IgD-negative memory B cell (primary cell): ENCODE measurements around the gene IL18BP. TPM values are rescaled to one million over a fixed set of nuclear protein-coding genes. Genes with fewer than 3 reads are reported as not detected.

Experiments
- H3K27ac Mint-ChIP-seq, 3 donors: one replicate each; pipeline ENCODE4 v1.8.0; 2020 to 2022; ENCODE audit warnings: mild to moderate bottlenecking in 3 of 3, mixed read lengths in 3 of 3, moderate library complexity in 1 of 3
- H3K27me3 Mint-ChIP-seq: one replicate; pipeline ENCODE4 v1.8.0; 2021; ENCODE audit warnings: mixed read lengths
- H3K36me3 Mint-ChIP-seq: one replicate; pipeline ENCODE4 v1.8.0; 2020; ENCODE audit warnings: mild to moderate bottlenecking, mixed read lengths
- H3K4me1 Mint-ChIP-seq, 3 donors: one replicate each; pipeline ENCODE4 v1.8.0; 2020 to 2022; ENCODE audit warnings: mixed read lengths in 3 of 3, mild to moderate bottlenecking in 1 of 3
- H3K4me3 Mint-ChIP-seq, 4 donors: one replicate each; pipeline ENCODE4 v1.8.0; 2020 to 2022; ENCODE audit warnings: mild to moderate bottlenecking in 4 of 4, mixed read lengths in 4 of 4, moderate library complexity in 3 of 4
- H3K9me3 Mint-ChIP-seq, 3 donors: one replicate each; pipeline ENCODE4 v1.8.0; 2020 to 2021; ENCODE audit warnings: mixed read lengths in 3 of 3, mild to moderate bottlenecking in 1 of 3
- polyA plus RNA-seq: library from polyadenylated mRNA; unstranded; fragments of 300-500 nt; fragmentation: Illumina TruSeq; gene quantifications from one replicate; pipeline ENCODE4 v1.2.3, GENCODE V29; 2021

IL18BP gene
- polyA plus RNA-seq, 1 donor from 2014 or later, result 41.5 TPM

DNA sequence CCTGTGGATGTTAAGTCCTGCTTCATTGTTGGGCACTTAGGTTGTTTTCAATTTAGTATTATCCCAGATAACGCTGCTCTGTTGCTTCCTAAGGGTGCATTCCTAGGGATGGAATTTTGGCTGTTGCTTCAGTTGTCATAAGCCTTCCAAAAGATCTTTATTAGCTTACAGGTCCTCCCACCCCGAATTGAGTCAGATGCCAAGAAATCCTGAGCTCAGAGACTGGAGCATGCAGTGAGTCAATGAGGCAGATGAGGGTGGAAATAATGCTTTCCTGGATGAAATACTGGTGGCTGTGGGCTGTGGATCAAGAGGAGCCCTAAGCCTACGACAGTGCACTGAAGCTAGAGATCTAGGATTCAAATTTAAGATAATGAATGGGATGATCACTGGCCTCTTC is 10.7 kb upstream of the IL18BP start:
- Mint-ChIP-seq H3K4me1 (peaks cover 24 to 35% (median 31%) of the 10 kb centered on the region in 3 donors), H3K36me3 (peaks cover 7% of the 10 kb centered on the region)

DNA sequence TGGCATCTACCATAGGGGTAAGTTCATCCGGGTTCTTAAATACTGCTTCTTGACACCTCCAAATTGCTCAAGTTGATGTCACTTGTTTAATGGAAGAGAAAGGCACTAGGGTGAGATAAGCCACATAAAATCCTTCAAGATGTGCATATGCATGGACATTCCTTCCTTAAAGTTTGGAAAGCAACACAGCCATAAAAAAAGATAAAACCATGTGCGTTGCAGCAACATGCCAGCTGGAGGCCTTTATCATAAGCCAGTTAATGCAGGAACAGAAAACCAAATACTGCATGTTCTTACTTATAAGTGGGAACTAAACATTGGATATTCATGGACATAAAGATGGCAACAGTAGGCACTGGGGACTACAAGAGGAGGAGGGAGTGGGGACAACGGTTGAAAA is 8.0 kb upstream of the IL18BP start:
- peaks cover 10% of the 10 kb centered on the region for H3K36me3 Mint-ChIP-seq
- no peaks in the 10 kb centered on the region for H3K9me3 Mint-ChIP-seq
- H3K4me3 Mint-ChIP-seq, result no peak overlapping the region
- no peaks in the 10 kb centered on the region for H3K27me3 Mint-ChIP-seq
- peaks cover 27 to 47% (median 41%) of the 10 kb centered on the region in 3 donors for H3K4me1 Mint-ChIP-seq
- peak overlapping the region in 1 of 3 donors; percentile 83 for H3K27ac Mint-ChIP-seq

More for the DNA sequence above, 10.7 kb upstream of the IL18BP start:
- H3K27ac Mint-ChIP-seq, result no peak overlapping the region
- H3K4me3 Mint-ChIP-seq, result no peak overlapping the region
- no peaks in the 10 kb centered on the region for H3K9me3 Mint-ChIP-seq
- H3K27me3 Mint-ChIP-seq, result no peaks in the 10 kb centered on the region

DNA sequence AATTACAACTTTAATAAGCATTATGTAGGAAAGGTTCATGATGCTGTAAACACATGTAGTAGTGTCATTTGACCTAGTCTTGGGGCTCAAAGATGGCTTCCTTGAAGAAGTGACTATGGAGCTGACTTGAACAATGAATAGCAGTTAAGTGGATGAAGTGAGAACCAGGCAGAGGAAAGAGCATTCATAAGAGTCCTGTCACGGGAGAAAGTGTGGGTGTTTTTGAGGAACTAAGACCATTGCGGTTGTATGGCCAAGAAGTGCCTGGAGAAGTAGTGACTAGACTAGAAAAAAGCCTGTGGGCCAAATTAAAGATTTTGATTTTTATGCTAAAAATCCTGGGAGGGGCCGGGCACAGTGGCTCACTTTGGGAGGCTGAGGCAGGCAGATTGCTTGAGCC is 7.2 kb upstream of the IL18BP start:
- Mint-ChIP-seq H3K9me3 (no peaks in the 10 kb centered on the region), H3K36me3 (peaks cover 7% of the 10 kb centered on the region), H3K4me1 (peaks cover 21 to 41% (median 36%) of the 10 kb centered on the region in 3 donors), H3K4me3 (peak overlapping the region in 2 of 4 donors; percentile 0 to 75), H3K27ac (peak overlapping the region; percentile 15 to 73 (median 45)), H3K27me3 (no peaks in the 10 kb centered on the region)

DNA sequence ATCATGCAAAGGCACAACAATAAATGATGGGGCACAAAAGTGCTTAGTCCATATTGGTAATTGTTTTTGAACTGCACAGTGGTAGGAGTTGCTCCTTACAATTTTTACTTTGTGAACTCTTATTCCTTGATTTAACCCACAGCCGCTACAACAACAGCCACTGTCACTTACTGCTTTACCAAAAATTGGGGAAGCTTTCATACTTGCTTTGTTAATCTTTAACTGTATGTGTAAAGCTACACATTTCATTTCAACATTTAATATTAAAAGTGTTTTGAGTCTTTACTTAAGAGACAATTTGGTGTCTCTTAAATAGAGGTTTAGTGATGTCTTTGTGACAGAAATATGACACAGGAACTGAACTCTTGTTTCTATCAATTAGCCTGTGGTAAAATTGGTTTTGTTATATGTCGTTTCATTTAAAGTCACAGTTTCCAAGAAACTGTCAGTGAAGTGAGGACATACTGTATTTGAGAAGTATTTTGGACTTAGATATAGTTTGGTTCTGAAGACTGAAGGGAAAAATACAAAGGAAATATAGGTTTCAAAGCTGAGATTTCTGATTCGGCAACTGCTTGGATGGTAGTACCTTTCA is 6.5 kb upstream of the IL18BP start:
- Mint-ChIP-seq H3K27ac (peak overlapping the region; percentile 3 to 73 (median 15)), H3K9me3 (no peaks in the 10 kb centered on the region), H3K36me3 (peaks cover 9% of the 10 kb centered on the region), H3K4me3 (peak overlapping the region in 1 of 4 donors; percentile 53), H3K27me3 (no peaks in the 10 kb centered on the region), H3K4me1 (peaks cover 21 to 36% (median 30%) of the 10 kb centered on the region in 3 donors)

DNA sequence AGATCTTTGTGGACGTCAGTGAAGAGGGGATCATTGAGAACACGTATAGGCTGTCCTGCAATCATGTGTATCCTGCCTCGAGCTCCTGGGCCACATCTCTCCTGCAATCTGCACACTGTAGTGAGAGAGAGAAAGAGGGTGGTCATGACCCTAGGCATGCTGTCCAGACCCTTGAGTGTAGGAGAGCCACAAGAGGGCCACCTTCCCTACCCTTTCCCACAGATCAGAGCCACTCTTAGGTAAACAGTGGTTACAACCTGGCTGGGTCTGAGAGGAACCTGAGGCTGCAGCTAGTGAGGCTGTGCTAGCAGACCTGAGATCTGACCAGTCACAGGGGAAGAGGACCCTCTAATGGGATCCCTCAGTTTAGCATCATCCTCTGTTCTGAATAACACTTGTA is 3.9 kb upstream of the IL18BP start:
- Mint-ChIP-seq H3K36me3 (peaks cover 14% of the 10 kb centered on the region), H3K9me3 (no peaks in the 10 kb centered on the region), H3K4me1 (peaks cover 38 to 54% (median 46%) of the 10 kb centered on the region in 3 donors), H3K27me3 (no peaks in the 10 kb centered on the region), H3K27ac (peak overlapping the region in 2 of 3 donors; percentile 15 to 94), H3K4me3 (peak overlapping the region in 2 of 4 donors; percentile 1 to 85)

DNA sequence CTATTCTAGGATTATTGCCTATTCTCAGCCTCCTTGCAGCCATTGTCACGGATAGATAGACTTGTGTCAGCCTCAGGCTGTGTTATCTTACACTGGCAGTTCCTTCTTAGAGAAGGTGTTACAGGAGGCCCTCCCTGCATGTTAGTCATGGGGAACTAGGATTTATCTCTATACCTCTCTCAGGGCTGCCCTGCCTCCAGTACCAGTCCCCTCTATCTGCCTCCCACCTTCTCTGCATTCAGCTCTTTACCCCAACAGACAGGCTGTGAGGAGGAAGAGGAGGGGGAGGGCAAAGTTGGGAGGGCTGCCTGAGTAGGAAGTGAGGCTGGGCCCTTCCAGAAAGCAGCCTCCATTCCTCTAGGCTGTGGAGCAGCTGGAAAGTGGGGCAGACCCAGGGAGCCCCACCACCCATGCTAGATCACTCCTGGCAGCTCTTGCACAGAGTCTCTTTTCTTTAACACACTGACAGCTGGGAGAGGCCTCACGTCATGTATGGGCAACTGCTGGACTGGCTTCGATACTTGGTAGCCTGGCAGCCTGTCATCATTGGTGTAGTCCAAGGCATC is 2.9 kb upstream of the IL18BP start:
- H3K4me1 Mint-ChIP-seq, result peaks cover 39 to 56% (median 46%) of the 10 kb centered on the region in 3 donors
- H3K27ac Mint-ChIP-seq, result peak overlapping the region in 1 of 3 donors; percentile 73
- H3K36me3 Mint-ChIP-seq, result peaks cover 14% of the 10 kb centered on the region
- no peaks in the 10 kb centered on the region for H3K9me3 Mint-ChIP-seq
- no peaks in the 10 kb centered on the region for H3K27me3 Mint-ChIP-seq
- no peak overlapping the region for H3K4me3 Mint-ChIP-seq

DNA sequence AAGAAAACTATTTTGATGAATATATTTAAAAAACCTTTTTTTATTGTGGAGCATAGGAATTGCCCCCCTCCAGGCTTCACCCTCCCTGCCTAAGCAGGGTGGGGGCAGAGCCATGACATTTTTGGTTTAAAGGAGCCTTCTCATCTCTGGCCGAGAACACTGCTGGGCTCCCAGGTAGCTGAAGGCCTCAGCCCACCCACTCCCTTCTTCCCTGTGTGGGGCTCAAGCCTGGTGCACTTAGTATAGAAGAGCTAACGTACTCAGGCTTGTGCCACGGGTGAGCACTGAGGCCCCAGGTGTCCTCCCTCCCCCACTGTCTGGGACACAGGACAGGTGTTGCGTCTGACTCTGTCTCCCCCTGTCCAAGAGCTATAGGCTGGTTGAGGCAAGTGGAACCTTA is 2.2 kb upstream of the IL18BP start:
- Mint-ChIP-seq H3K4me1 (peaks cover 35 to 52% (median 42%) of the 10 kb centered on the region in 3 donors), H3K27me3 (no peaks in the 10 kb centered on the region), H3K4me3 (peak overlapping the region in 1 of 4 donors; percentile 37), H3K27ac (peak overlapping the region in 1 of 3 donors; percentile 27), H3K9me3 (no peaks in the 10 kb centered on the region), H3K36me3 (peaks cover 14% of the 10 kb centered on the region)

DNA sequence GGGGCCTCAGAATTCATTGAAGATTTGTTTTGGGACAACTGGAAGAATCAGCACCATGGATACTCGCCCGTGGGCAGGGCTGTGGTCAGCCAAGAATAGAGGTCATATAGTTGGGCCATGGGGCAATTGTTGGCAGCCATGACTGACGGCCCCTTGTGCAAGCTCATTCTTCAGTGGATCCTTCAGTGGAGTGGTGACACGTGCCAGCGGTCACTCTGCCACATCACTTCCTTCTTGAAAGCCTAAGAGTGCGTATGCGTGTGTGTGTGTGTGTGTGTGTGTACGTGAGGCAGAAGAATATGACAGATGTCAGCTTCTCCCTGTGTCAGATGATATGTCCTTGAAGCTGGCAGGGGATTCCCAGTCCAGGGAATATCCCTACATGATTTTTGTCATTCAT is 1.8 kb upstream of the IL18BP start:
- Mint-ChIP-seq H3K27me3 (no peaks in the 10 kb centered on the region), H3K4me1 (peaks cover 32 to 50% (median 37%) of the 10 kb centered on the region in 3 donors), H3K27ac (peak overlapping the region in 1 of 3 donors; percentile 27), H3K4me3 (peak overlapping the region in 1 of 4 donors; percentile 37), H3K36me3 (peaks cover 14% of the 10 kb centered on the region), H3K9me3 (no peaks in the 10 kb centered on the region)

DNA sequence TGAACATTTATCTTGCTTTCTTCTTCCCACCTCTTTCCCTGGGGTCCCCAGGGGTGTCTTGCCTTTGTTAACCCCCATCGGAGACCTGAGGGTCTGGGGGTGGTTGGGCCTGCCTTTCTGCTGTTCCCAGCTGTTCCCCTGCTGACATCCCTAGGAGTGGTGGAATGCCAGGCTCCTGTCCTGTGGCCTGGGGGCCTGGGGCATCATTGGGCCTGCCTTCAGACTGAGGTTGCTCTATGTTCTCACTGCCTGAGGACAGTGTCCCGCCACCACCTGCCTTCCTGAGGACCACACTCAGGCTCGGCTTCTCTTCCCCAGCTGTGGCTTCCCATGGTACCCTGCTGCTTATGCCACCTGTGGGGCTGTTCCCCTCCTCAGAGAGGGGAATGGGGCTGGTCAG is 1.1 kb upstream of the IL18BP start:
- peaks cover 19% of the 10 kb centered on the region for H3K36me3 Mint-ChIP-seq
- H3K4me3 Mint-ChIP-seq, result no peak overlapping the region
- no peak overlapping the region for H3K27ac Mint-ChIP-seq
- no peaks in the 10 kb centered on the region for H3K9me3 Mint-ChIP-seq
- peaks cover 29 to 48% (median 31%) of the 10 kb centered on the region in 3 donors for H3K4me1 Mint-ChIP-seq
- no peaks in the 10 kb centered on the region for H3K27me3 Mint-ChIP-seq

DNA sequence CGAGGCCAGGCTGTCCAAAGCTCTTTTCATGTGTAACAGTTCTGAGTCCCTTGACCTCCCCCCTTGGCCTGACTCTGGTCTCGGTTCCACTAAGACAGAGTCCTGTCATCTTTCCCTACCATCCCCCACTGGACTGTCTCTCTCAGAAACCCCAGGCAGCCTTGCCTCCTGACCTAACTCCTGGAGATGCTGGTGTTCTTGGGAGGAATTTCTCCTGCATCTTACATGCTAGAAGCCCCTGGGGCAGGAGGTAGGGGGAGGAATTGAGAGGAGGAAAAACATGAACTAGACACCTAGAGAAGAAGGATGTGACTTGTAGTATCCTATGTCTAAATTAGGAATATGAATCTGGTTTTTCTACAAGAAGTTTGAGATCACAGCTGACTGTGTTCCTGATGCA is 648 bp upstream of the IL18BP start:
- Mint-ChIP-seq H3K36me3 (peaks cover 19% of the 10 kb centered on the region), H3K27ac (peak overlapping the region; percentile 87 to 97 (median 97)), H3K4me3 (peak overlapping the region; percentile 89 to 97 (median 94)), H3K27me3 (no peaks in the 10 kb centered on the region), H3K9me3 (no peaks in the 10 kb centered on the region), H3K4me1 (peaks cover 25 to 44% (median 27%) of the 10 kb centered on the region in 3 donors)

DNA sequence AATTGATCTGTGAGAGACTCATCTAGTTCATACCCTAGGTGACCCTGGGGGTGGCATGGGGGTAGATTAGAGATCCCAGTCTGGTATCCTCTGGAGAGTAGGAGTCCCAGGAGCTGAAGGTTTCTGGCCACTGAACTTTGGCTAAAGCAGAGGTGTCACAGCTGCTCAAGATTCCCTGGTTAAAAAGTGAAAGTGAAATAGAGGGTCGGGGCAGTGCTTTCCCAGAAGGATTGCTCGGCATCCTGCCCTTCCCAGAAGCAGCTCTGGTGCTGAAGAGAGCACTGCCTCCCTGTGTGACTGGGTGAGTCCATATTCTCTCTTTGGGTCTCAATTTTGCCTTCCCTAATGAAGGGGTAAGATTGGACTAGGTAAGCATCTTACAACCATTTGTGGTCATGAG is 653 bp downstream of the IL18BP start:
- peaks cover 19% of the 10 kb centered on the region for H3K36me3 Mint-ChIP-seq
- H3K4me3 Mint-ChIP-seq, result peak overlapping the region; percentile 89 to 97 (median 94)
- H3K27me3 Mint-ChIP-seq, result no peaks in the 10 kb centered on the region
- no peaks in the 10 kb centered on the region for H3K9me3 Mint-ChIP-seq
- H3K27ac Mint-ChIP-seq, result peak overlapping the region; percentile 87 to 97 (median 97)
- H3K4me1 Mint-ChIP-seq, result peaks cover 17 to 34% (median 20%) of the 10 kb centered on the region in 3 donors

DNA sequence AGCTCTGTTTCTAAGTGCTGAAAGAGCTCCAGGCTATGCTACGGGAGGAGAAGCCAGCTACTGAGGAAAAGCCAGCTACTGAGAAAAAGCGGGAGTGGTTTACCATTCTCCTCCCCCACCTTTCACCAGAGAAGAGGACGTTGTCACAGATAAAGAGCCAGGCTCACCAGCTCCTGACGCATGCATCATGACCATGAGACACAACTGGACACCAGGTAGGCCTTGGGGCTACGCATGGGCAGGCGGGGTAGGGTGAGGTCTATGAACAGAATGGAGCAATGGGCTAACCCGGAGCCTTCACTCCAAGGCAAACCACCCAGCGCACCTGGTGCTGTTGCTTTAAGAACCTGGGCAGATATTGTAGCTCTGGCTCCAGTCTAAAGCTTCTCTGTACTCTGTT is 1.1 kb downstream of the IL18BP start:
- Mint-ChIP-seq H3K36me3 (peaks cover 16% of the 10 kb centered on the region), H3K4me3 (peak overlapping the region; percentile 89 to 97 (median 94)), H3K27me3 (no peaks in the 10 kb centered on the region)

DNA sequence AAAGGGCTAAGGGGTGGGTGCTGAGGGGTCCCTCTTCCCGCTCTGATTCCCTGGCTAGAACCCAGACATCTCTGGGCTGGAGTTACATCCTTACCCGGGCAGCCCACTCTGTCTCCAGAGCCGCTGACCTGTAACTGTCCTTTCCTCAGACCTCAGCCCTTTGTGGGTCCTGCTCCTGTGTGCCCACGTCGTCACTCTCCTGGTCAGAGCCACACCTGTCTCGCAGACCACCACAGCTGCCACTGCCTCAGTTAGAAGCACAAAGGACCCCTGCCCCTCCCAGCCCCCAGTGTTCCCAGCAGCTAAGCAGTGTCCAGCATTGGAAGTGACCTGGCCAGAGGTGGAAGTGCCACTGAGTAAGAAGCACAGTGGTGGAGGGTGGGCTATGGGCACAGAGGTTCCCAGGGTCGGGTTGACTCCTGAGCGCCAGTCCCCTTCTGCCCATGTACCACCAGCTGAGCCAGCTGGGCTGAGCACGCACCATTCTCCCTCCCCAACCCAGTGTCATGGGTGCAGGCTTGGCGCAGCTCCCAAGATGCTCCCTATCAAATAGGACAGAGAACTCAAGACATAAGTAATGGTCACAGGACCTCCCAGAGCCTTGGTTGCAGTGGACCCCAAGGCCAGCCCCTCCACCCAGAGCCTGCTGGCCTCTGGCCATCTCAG is 1.6 kb downstream of the IL18BP start:
- Mint-ChIP-seq H3K9me3 (no peaks in the 10 kb centered on the region), H3K27ac (peak overlapping the region in 1 of 3 donors; percentile 97), H3K27me3 (no peaks in the 10 kb centered on the region), H3K36me3 (peaks cover 16% of the 10 kb centered on the region), H3K4me3 (peak overlapping the region in 1 of 4 donors; percentile 87), H3K4me1 (peaks cover 17 to 30% (median 17%) of the 10 kb centered on the region in 3 donors)

More for the DNA sequence above, 1.1 kb downstream of the IL18BP start:
- Mint-ChIP-seq H3K4me1 (peaks cover 17 to 30% (median 17%) of the 10 kb centered on the region in 3 donors), H3K27ac (peak overlapping the region; percentile 87 to 97 (median 97)), H3K9me3 (no peaks in the 10 kb centered on the region)

DNA sequence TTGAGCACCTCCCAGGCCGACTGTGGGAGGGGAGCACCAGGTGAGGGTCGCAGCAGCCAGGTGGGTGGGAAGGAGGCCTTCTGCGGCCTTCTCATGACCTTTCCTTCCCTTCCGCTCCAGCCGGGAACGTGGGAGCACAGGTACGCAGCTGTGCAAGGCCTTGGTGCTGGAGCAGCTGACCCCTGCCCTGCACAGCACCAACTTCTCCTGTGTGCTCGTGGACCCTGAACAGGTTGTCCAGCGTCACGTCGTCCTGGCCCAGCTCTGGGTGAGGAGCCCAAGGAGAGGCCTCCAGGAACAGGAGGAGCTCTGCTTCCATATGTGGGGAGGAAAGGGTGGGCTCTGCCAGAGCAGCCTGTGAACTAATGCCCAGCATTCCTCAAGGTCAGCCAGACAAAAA is 2.6 kb downstream of the IL18BP start:
- Mint-ChIP-seq H3K4me1 (peaks cover 17 to 30% (median 17%) of the 10 kb centered on the region in 3 donors), H3K4me3 (no peak overlapping the region), H3K27me3 (no peaks in the 10 kb centered on the region), H3K9me3 (no peaks in the 10 kb centered on the region), H3K27ac (peak overlapping the region in 2 of 3 donors; percentile 5 to 80), H3K36me3 (peaks cover 16% of the 10 kb centered on the region)
